ENCODE measurements around the gene PLK3. TPM values are rescaled to one million over a fixed set of nuclear protein-coding genes. Genes with fewer than 3 reads are reported as not detected.

Gene PLK3
- total and polyA plus RNA-seq, 4 donors: 16.9 to 78.5 (median 37.0) TPM

DNA sequence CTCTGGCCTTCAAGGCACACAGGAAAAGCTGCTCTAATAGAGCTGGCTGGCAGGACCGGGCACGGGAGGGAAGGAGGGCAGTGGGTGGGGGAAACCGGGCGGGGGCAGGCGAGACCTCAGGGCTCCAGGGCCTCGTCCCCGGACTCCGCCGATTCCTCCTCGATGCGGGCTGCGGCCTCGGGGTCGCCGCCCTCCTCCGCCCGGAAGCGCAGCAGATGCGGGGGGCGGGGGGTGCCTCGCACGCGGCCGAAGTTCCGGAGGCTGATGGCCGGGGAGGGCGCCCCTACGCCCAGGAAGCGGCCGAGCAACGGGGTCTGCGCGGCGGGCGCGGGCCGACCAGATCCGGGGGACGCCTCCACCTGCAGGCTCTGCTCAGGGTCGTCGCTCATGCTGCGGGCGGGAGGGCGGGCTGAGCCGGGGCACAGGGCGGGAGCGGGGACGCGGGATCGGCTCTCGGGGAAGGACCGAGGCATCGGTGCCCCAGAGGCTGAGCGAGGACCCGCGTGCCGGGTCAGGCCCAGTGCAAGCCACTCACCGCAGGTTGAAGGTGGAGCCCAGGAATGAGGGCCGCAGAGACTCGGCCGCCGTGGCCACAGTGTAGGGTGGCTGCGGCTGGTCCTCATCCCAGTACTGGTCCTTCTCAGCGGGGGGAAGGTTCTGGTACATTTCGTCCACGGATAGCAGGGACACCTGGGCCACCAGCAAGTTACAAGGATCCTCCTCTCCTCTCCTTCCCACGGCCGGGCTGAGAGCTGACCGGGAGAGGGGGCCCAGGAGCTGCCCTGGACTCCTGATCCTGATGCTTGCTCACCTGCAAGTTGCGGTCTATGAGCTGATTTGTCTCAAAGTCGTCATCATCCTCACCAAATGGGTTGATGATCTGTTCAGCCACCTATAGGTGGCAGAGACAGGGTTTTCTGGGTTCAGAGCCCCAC lies 15.8 kb upstream of the PLK3 start:
- DNase-seq (peak in 2 of 3 donors; percentile 43 to 65), ATAC-seq (ENCODE audit: insufficient read depth, low FRiP score) (no peak)
- WGBS, 2 donors: 11 to 13% methylated on average over 61 to 71 of the region's 71 CpGs
- Histone ChIP-seq H3K27me3 (ENCODE audit: control insufficient read depth in 3 of 3, insufficient read depth in 3 of 3, low read length in 2 of 3) (no peaks in the 10 kb centered on the region), H3K4me3 (peak overlapping the region; percentile 11), H3K27ac (ENCODE audit: low read depth in 1 of 2, low read length in 1 of 2) (no peak overlapping the region), H3K9me3 (ENCODE audit: control insufficient read depth in 4 of 4, insufficient read depth in 3 of 4, low read length in 3 of 4) (no peaks in the 10 kb centered on the region), H3K4me1 (ENCODE audit: control insufficient read depth in 5 of 5, insufficient read depth in 5 of 5, low read length in 5 of 5) (peaks cover 5 to 30% (median 8%) of the 10 kb centered on the region in 5 donors), H3K9ac (ENCODE audit: insufficient read depth in 1 of 2, low read length in 2 of 2) (peak overlapping the region in 1 of 2 donors; percentile 71), H3K36me3 (ENCODE audit: control insufficient read depth in 4 of 4, insufficient read depth in 4 of 4, low read length in 4 of 4) (peaks cover 0 to 18% (median 7%) of the 10 kb centered on the region in 4 donors)
- TF ChIP-seq, protein P1, sequence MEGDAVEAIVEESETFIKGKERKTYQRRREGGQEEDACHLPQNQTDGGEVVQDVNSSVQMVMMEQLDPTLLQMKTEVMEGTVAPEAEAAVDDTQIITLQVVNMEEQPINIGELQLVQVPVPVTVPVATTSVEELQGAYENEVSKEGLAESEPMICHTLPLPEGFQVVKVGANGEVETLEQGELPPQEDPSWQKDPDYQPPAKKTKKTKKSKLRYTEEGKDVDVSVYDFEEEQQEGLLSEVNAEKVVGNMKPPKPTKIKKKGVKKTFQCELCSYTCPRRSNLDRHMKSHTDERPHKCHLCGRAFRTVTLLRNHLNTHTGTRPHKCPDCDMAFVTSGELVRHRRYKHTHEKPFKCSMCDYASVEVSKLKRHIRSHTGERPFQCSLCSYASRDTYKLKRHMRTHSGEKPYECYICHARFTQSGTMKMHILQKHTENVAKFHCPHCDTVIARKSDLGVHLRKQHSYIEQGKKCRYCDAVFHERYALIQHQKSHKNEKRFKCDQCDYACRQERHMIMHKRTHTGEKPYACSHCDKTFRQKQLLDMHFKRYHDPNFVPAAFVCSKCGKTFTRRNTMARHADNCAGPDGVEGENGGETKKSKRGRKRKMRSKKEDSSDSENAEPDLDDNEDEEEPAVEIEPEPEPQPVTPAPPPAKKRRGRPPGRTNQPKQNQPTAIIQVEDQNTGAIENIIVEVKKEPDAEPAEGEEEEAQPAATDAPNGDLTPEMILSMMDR (IDR thresholded peaks at IDR 0.05; ENCODE audit: control extremely low read depth, extremely low read depth): no peak

DNA sequence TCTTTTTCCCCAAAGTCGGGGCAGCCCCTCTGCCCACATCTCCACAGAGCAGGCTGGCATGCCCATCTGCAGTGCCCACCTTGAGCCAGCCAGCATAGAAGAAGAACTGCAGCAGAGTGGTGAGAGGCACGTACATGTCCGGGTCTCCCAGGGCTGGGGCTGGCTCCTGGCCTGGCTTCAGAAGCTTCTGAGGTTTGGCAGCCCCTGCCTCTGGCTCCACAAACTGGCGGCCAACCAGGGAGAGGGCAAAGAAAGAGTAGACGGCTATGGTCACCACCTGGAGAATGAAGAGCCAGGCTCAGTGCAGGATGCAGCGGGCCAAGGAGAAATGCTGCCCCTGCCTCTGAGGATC lies 15.2 kb upstream of the PLK3 start:
- H3K27me3 ChIP-seq (ENCODE audit: control insufficient read depth in 3 of 3, insufficient read depth in 3 of 3, low read length in 2 of 3): no peaks in the 10 kb centered on the region
- H3K36me3 ChIP-seq (ENCODE audit: control insufficient read depth in 4 of 4, insufficient read depth in 4 of 4, low read length in 4 of 4): peaks cover 0 to 12% (median 6%) of the 10 kb centered on the region in 4 donors
- no peak overlapping the region for H3K27ac ChIP-seq (ENCODE audit: low read depth in 1 of 2, low read length in 1 of 2)
- no peak overlapping the region for H3K9ac ChIP-seq (ENCODE audit: insufficient read depth in 1 of 2, low read length in 2 of 2)
- ATAC-seq (ENCODE audit: insufficient read depth, low FRiP score) (no peak), DNase-seq (no peak)
- no peaks in the 10 kb centered on the region for H3K9me3 ChIP-seq (ENCODE audit: control insufficient read depth in 4 of 4, insufficient read depth in 3 of 4, low read length in 3 of 4)
- peaks cover 5 to 30% (median 8%) of the 10 kb centered on the region in 5 donors for H3K4me1 ChIP-seq (ENCODE audit: control insufficient read depth in 5 of 5, insufficient read depth in 5 of 5, low read length in 5 of 5)
- TF ChIP-seq, protein P1 (IDR thresholded peaks at IDR 0.05; ENCODE audit: control extremely low read depth, extremely low read depth): no peak
- H3K4me3 ChIP-seq: no peak overlapping the region
- WGBS, 2 donors: 87 to 96% methylated on average over 6 of the region's 6 CpGs

DNA sequence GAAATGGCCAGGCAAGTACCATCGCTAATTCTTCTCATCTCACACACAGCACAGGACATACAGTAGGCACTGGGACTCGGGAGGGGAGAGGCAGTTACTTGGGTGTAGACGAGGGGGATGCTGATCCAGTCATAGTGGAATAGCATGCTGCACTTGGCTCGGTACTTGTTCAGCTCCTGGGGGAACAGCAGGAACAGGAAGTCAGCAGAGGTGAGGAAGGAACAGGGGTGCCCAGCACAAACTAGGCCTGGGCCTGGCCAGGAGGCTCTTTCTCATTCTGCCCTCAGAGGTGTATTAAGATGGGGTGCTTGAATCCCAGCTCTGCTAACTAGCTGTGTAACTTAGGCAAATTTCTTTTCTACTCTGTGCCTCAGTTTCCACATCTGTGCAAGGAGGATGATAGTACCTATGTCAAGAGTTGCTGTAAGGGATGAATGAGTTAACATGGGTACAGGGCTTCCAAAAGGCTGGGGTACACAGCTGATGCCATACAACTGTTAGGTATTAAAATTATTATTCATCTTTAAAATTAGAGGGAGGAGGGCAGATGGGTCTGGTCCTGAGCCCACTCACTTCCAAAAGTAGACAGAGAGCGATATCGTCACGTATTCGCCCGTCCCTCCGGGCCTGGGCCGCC lies 14.6 kb upstream of the PLK3 start:
- Histone ChIP-seq H3K27ac (ENCODE audit: low read depth in 1 of 2, low read length in 1 of 2) (no peak overlapping the region), H3K27me3 (ENCODE audit: control insufficient read depth in 3 of 3, insufficient read depth in 3 of 3, low read length in 2 of 3) (no peaks in the 10 kb centered on the region), H3K36me3 (ENCODE audit: control insufficient read depth in 4 of 4, insufficient read depth in 4 of 4, low read length in 4 of 4) (peaks cover 0 to 7% (median 5%) of the 10 kb centered on the region in 4 donors), H3K9me3 (ENCODE audit: control insufficient read depth in 4 of 4, insufficient read depth in 3 of 4, low read length in 3 of 4) (no peaks in the 10 kb centered on the region), H3K4me1 (ENCODE audit: control insufficient read depth in 5 of 5, insufficient read depth in 5 of 5, low read length in 5 of 5) (peaks cover 5 to 30% (median 8%) of the 10 kb centered on the region in 5 donors), H3K4me3 (no peak overlapping the region), H3K9ac (ENCODE audit: insufficient read depth in 1 of 2, low read length in 2 of 2) (no peak overlapping the region)
- ATAC-seq (ENCODE audit: insufficient read depth, low FRiP score) (no peak), DNase-seq (no peak)
- 29 to 41% methylated on average over 11 of the region's 11 CpGs for WGBS, 2 donors
- TF ChIP-seq, protein P1 (IDR thresholded peaks at IDR 0.05; ENCODE audit: control extremely low read depth, extremely low read depth): no peak
